GM19238 (cell line): ENCODE results near the gene VPS4A.

Experiments used
- DNase-seq: peaks from one replicate; pipeline ENCODE4 v3.0.0; 2011; ENCODE audit warnings: low spot score; ENCODE audit not compliant: insufficient read length

VPS4A gene

GRCh38 chr16:69307091-69307490 lies 4.1 kb upstream of the VPS4A start:
- DNase-seq = no peak

- DNase-seq = no peak
These were observed 3.3 kb upstream of the VPS4A start for GRCh38 chr16:69307856-69308255.

- DNase-seq = no peak
These were observed 1.8 kb upstream of the VPS4A start for GRCh38 chr16:69309316-69309715.

DNA sequence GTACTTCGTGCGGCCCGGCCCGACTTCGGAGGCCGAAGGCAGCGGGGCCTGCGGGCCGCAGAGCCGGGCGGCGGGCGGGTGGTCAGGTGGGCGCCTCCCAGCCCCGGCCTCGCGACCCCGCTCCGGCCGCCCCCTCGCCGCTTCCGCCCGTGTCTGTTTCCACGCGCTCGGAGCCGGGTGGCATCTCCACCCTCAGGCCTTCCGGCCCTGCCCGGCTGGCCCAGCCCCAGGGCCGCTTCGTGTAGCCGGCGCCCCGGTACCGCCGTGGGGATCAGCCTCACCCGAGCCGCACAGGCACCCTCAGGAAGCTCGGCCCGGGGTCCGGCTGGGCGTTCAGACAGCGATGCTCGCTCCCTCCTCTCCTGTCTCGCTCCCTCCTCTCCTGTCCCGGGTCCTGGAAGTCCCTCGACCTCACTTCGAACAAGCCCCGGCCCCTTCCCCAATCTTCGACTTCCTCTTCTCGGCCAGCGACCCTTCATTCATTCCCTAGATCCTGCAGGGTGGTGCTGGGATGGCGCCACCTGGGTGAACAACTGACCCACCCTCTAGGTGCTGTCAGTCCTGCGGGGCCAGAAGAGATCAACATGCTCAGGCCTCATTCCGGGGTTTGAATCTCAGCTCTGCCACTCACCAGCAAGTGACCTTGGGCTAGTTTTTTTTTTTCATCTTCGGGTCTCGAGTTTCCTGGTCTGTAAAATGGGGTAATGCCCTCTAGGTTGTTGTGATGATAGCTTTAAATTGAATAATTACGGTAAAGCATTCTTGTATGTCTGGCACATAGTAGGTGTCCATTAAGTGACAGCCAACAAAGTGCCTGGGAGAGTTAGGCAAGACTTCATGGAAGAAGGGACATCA lies 610 bp downstream of the VPS4A start:
- DNase-seq = peak; percentile 63

DNA sequence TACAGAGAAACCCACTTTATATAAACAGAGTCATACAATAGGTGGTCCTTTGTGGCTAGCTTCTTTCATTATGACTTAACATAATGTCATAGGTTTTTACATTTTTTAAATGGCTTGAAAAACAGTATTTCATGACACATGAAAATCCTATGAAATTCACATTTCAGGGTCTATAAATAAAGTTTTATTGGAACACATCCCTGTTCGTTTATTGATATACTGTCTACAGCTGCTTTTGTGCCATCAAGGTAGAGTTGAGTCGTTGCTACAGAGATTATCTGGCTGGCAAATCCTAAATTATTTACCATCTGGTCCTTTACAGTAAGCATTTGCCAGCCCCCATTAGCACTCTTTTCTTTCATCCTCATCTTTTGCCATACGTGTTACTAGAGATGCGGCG lies 2.3 kb downstream of the VPS4A start:
- DNase-seq = no peak

DNA sequence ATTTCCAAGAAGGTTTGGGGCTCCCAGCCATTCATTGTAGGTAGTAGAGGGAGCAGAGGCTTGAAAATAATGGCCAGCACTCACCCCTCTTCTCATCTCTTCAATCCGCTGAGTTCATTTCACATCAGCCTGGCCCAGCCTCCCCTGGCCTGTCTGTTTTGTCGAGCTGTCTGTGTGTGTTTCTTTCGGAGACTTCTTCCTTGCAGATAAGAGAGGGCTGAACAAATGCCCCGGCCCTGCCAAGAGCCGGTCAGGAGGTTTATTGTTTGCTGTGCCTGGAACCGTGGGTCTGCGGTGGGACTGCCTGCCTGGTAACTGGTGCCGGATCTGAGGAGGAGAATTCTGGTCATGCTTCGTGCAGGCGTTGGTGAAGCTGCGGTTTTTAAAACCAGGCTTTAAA lies 3.4 kb downstream of the VPS4A start:
- DNase-seq = no peak

DNA sequence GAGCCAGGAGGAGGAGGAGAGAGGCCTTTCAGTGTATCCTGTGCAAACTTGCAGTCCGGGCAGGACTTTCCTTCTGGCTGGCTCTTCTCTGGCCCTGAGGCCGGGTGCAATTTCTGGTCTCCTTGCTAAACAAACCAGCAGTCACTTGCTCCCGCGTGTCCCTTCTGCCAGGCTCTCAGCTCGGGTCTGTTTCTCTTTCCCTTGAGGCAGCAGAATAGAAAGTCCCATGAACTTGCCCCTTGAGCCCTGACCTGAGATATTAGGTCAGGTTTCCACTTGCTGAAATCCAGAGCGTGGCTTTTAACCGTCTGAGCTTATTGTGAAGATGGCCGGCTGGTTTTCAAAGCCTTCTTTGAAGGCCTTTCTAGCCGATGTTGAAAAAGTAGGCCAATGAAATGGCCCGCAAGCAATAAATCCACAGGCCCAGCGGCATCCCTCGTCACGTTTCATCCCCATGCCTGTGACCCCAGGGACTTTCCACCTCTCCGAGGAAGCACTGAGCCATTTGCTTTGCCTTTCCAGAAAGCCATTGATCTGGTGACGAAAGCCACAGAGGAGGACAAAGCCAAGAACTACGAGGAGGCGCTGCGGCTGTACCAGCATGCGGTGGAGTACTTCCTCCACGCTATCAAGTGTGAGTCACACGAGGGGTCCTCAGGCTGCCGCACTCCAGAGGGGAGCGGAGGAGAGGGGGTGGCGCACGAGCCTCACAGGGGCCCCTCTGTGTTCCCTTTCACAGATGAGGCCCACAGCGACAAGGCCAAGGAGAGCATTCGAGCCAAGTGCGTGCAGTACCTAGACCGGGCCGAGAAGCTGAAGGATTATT lies 4.5 kb downstream of the VPS4A start:
- no peak for DNase-seq

- DNase-seq = no peak
These were observed 5.5 kb downstream of the VPS4A start for GRCh38 chr16:69316595-69317034.

GRCh38 chr16:69318177-69318910 lies 7.2 kb downstream of the VPS4A start:
- DNase-seq = no peak

- DNase-seq = no peak
These were observed 7.8 kb downstream of the VPS4A start for GRCh38 chr16:69318911-69319289.

- no peak for DNase-seq
These were observed 8.2 kb downstream of the VPS4A start for GRCh38 chr16:69319381-69319780.

DNA sequence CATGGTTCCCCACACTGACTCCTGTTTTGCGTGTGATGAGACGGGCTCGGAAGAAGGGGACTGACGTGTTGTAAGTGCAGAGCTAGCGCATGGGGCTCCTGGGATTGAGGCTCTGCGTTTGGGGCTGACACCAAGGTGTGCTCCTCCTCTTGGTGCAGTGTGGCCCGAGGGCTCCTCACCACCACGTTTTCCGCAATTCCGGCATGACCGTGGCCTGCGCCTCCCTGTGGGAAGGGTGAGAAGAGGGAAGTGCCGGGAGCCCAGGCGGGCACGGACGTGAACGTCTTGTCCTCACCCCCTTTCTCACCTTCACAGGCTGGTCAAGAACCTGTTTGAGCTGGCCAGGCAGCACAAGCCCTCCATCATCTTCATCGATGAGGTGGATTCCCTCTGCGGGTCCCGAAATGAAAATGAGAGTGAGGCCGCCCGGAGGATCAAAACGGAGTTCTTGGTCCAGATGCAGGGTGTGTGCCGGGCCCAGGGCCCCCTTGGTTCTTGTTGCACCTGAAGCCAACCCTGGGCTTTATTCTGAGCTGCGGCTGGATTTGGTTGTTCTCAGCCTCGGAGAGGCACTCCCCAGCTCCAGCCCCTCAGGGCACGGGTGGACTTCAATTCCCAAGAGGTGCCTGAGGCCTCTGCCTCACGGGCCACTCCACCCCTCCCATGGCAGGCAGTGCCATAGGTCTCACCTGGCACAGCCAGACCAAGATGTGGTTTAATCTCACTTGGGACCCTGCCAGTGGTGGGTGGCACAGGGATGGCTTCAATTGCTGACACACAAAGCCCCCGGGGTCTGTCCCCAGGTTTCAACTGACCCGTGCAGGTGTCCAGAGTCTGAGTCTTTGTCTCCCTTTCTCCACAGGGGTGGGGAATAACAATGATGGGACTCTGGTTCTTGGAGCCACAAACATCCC lies 8.9 kb downstream of the VPS4A start:
- no peak for DNase-seq

DNA sequence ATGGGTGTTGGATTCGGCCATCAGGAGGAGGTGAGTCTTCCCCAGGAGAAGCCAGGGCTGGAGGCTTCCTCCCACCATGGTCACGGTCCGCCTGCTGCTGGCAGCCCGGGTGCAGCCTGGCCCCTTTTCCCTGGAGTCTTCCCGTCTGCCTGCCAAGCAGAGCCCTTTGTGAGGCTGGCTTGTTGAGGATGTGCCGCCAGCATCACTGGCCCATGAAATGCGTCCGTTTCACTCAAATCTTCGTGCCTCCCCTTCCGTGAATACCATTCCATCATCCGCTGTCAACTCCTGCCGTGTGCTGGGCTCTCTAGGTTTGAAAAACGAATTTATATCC lies 9.6 kb downstream of the VPS4A start:
- no peak for DNase-seq

DNA sequence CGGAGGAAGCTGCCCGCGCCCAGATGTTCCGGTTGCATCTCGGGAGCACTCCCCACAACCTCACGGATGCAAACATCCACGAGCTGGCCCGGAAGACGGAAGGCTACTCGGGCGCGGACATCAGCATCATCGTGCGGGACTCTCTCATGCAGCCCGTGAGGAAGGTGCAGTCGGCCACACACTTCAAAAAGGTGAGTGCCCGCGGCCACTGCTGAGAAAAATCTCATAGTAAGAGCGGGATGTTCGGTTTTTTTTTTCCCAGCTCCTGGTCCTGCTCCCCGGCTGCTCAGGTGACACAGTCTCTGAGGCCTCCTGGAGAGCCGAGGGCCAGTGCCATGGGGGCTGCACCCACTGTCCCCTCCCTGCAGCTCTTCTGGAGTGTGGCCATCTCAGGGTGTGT lies 9.9 kb downstream of the VPS4A start:
- no peak for DNase-seq

DNA sequence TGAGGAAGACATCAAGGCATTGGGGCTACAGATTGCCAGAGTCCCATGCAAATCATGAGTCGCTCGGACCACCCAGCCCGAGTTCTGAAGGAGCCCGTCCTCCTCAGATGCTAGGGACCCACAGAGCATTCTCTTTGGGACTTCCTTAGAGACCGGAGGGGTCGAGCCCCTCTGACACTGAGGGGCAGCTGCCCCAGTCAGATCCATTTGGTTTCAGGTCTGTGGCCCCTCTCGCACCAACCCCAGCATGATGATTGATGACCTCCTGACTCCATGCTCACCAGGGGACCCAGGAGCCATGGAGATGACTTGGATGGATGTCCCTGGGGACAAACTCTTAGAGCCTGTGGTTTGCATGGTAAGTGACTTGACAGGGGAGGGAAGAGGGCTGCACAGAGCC lies 11.2 kb downstream of the VPS4A start:
- no peak for DNase-seq

- no peak for DNase-seq
These were observed 12.3 kb downstream of the VPS4A start for GRCh38 chr16:69323415-69323814.

DNA sequence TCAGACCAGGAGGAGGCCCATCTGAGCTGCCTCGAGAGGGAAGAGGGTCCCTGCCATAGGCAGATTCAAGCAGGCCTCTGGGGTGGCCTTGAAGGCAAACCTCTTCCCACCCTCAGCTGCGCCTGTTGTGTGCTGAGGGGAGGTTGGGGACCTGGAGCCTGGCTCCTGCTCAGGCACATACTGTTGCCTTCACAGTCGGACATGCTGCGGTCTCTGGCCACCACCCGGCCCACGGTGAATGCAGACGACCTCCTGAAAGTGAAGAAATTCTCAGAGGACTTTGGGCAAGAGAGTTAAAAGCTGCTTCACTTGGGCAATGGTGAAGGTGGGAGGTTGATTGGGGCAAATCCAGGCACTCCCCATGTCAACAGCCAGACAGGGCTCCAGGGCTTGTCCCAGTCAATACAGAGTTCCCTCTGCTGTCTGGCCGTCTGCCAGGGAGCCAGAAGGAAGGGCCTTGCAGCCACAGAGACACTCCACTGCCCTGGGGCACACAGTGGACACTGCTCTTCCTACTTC lies 12.9 kb downstream of the VPS4A start:
- no peak for DNase-seq

- no peak for DNase-seq
These were observed 13.6 kb downstream of the VPS4A start for GRCh38 chr16:69324585-69325253.

DNA sequence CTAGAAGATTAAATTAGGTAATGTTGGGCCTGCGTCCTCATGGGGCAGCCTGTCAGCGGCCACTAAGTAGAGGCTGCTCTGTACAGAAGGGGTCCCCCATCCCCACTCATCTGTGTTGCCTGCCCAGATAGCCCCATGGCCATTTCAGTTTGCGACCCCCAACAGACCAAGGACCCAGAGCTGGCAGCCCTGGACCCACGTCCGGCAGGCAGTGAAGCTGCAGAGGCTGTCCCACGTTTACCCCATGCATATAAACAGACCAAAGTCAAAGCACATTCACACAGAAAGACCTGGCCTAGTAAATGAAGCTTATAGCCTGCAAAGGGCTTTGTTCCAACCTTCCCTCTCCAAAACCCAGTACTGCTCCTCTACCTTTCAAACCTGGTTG lies 14.6 kb downstream of the VPS4A start:
- no peak for DNase-seq

DNA sequence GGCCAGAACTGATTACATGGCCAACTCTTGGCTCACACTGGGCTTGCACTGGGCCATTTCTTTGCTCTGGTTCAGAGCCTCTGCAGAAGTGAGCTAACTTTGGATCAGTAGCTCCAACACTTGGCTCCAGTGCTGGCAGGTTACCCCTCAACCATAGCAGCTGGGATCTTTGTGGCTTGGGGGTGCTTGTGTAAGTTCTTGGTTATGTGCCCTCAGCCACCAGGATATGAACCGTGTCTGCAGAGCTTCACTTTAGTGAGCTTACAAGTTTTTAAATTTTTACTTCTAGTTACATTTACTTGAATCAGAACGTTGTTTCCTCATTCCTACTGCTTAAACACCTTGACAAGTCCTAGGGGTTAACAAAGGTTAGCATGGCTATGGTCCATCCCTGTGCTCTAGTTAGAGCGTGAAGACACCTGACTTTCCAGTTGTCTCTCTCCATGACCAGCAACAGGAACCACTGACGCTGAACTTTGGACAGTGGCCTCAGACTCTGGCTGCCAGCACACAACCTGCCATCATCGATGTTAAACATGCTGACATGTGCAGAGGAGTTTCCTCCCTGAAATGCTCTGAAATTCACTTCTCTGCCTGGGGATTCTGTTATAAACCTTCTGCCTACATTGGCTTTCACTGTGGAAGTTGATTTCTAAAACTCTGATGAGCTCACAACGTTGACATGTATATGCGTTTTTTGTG lies 15.2 kb downstream of the VPS4A start:
- no peak for DNase-seq
